CD4-positive, alpha-beta T cell (primary cell): ENCODE measurements around the gene IGFBP5. TPM values are rescaled to one million over a fixed set of nuclear protein-coding genes. Genes with fewer than 3 reads are reported as not detected.

Experiments used
- ATAC-seq: fragments of 200-7000 bp; cut with Tn5 transposase; one replicate; pipeline ENCODE4 v1.10.0; 2022; ENCODE audit warnings: mild to moderate bottlenecking; ENCODE audit not compliant: poor library complexity
- CTCF ChIA-PET: fragments of 350-600 bp; sonication (Branson Sonifier 250); formaldehyde crosslinking; loops from one replicate; lab custom pipeline; 2021; ENCODE audit warnings: antibody characterized with exemption, inconsistent platforms; lab: Charles Lee
- POLR2A ChIA-PET: fragments of 350-600 bp; sonication (Branson Sonifier 250); formaldehyde crosslinking; loops from one replicate; lab custom pipeline; 2021; ENCODE audit warnings: antibody characterized with exemption, inconsistent platforms; lab: Charles Lee
- DNase-seq, 14 experiments: peaks; one replicate each; pipeline ENCODE4 v3.0.0-alpha.2; 2013 to 2020; ENCODE audit warnings: mixed read lengths in 2 of 14
- H3K27ac ChIP-seq, 2 donors: one replicate each; pipeline versions ENCODE4 v1.5.1 to v1.7.0; 2013; ENCODE audit warnings: low read length in 2 of 2, low read depth in 1 of 2, mild to moderate bottlenecking in 1 of 2
- H3K27me3 ChIP-seq, 2 experiments: 1 replicate in 1 of 2; 2 replicates in 1 of 2; pipeline versions ENCODE4 v1.6.1 to v1.7.0; 2013; ENCODE audit warnings: low read length in 2 of 2, control low read depth in 1 of 2, mild to moderate bottlenecking in 1 of 2, moderate library complexity in 1 of 2; ENCODE audit not compliant: insufficient read depth in 2 of 2, control insufficient read depth in 1 of 2
- H3K36me3 ChIP-seq: one replicate; pipeline ENCODE4 v1.6.1; 2013; ENCODE audit warnings: low read length, control low read depth; ENCODE audit not compliant: insufficient read depth
- H3K4me1 ChIP-seq: one replicate; pipeline ENCODE4 v1.6.1; 2013; ENCODE audit warnings: low read length, control low read depth; ENCODE audit not compliant: insufficient read depth
- H3K4me3 ChIP-seq: one replicate; pipeline ENCODE4 v1.5.1; 2013; ENCODE audit warnings: mild to moderate bottlenecking, low read length, moderate library complexity
- H3K9me3 ChIP-seq, 2 experiments: 1 replicate in 1 of 2; 2 replicates in 1 of 2; pipeline versions ENCODE4 v1.6.1 to v1.7.0; 2013; ENCODE audit warnings: low read length in 2 of 2, mild to moderate bottlenecking in 2 of 2, control low read depth in 1 of 2, moderate library complexity in 1 of 2; ENCODE audit not compliant: control insufficient read depth in 1 of 2, insufficient read depth in 1 of 2
- H3K27ac Mint-ChIP-seq: one replicate; pipeline ENCODE4 v1.8.0; 2020; ENCODE audit warnings: mixed read lengths
- H3K27me3 Mint-ChIP-seq: one replicate; pipeline ENCODE4 v1.8.0; 2021; ENCODE audit warnings: mixed read lengths
- H3K36me3 Mint-ChIP-seq: one replicate; pipeline ENCODE4 v1.8.0; 2021; ENCODE audit warnings: low read depth, mixed read lengths
- H3K4me1 Mint-ChIP-seq: one replicate; pipeline ENCODE4 v1.8.0; 2021; ENCODE audit warnings: low read depth, mixed read lengths
- H3K4me3 Mint-ChIP-seq: one replicate; pipeline ENCODE4 v1.8.0; 2020; ENCODE audit warnings: mild to moderate bottlenecking, mixed read lengths
- H3K9me3 Mint-ChIP-seq: one replicate; pipeline ENCODE4 v1.8.0; 2020; ENCODE audit warnings: mixed read lengths
- intact Hi-C, 2 experiments: fragments of 100-400 bp; cut with DNase I in 1 of 2; cut with micrococcal nuclease in 1 of 2; formaldehyde crosslinking; loops; one replicate each; pipeline versions ENCODE4 v1.15.1 to v1.9.0; 2023 to 2025; cut with DNase I, micrococcal nuclease
- total RNA-seq, 174 experiments: library from RNA in 2 of 174; stranded (reverse) in 2 of 174; gene quantifications; one replicate each; pipeline ENCODE4 v1.2.3 and lab custom pipeline; 2021 to 2026
- TF ChIP-seq, protein P1 (sequence below): fragments of 200-600 bp; IDR thresholded peaks from one replicate; pipeline ENCODE4 v1.8.0; 2022; ENCODE audit warnings: antibody characterized with exemption, mild to moderate bottlenecking

Gene IGFBP5
- total RNA-seq, 2 experiments from 2014 or later: not detected

DNA sequence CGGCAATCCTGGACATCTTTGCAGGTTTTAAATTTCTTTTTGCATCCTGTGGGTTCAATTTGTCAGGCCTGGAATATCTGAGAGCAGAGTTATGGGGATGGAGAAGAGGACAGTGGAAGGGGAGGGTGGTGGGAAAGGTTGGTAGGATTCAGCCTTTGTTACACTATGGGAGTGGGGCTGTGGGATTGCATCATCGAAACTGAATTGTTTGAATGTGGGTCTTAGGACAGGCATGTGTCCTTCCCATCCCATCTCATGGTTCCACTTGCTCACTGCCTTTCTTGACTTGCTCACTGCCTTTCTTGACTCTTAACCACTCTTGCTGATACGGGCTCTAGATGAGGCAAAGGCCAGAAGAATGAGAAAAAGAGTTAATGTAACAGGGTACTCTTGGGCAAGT lies 49.2 kb downstream of the IGFBP5 start:
- DNase-seq: no peak

GRCh38 chr2:216645636-216645950 lies 49.8 kb downstream of the IGFBP5 start:
- no peaks in the 10 kb centered on the region for H3K9me3 ChIP-seq
- ChIA-PET POLR2A (no interaction called here), CTCF (no interaction called here)
- TF ChIP-seq, protein P1, sequence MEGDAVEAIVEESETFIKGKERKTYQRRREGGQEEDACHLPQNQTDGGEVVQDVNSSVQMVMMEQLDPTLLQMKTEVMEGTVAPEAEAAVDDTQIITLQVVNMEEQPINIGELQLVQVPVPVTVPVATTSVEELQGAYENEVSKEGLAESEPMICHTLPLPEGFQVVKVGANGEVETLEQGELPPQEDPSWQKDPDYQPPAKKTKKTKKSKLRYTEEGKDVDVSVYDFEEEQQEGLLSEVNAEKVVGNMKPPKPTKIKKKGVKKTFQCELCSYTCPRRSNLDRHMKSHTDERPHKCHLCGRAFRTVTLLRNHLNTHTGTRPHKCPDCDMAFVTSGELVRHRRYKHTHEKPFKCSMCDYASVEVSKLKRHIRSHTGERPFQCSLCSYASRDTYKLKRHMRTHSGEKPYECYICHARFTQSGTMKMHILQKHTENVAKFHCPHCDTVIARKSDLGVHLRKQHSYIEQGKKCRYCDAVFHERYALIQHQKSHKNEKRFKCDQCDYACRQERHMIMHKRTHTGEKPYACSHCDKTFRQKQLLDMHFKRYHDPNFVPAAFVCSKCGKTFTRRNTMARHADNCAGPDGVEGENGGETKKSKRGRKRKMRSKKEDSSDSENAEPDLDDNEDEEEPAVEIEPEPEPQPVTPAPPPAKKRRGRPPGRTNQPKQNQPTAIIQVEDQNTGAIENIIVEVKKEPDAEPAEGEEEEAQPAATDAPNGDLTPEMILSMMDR: no peak
- H3K27ac Mint-ChIP-seq: no peak overlapping the region
- DNase-seq (no peak), ATAC-seq (no peak)
- H3K4me3 ChIP-seq: no peak overlapping the region
- H3K4me1 ChIP-seq: no peaks in the 10 kb centered on the region
- H3K27me3 ChIP-seq: no peaks in the 10 kb centered on the region
- no peaks in the 10 kb centered on the region for H3K36me3 Mint-ChIP-seq
- intact Hi-C loops: no loop called here
- H3K4me3 Mint-ChIP-seq: no peak overlapping the region
- H3K4me1 Mint-ChIP-seq: no peaks in the 10 kb centered on the region
- no peaks in the 10 kb centered on the region for H3K9me3 Mint-ChIP-seq
- H3K27ac ChIP-seq: no peak overlapping the region
- no peaks in the 10 kb centered on the region for H3K36me3 ChIP-seq
- H3K27me3 Mint-ChIP-seq: peaks cover 12% of the 10 kb centered on the region

More for the DNA sequence above, 49.2 kb downstream of the IGFBP5 start:
- Mint-ChIP-seq H3K4me3 (no peak overlapping the region), H3K4me1 (no peaks in the 10 kb centered on the region), H3K36me3 (no peaks in the 10 kb centered on the region), H3K27me3 (peaks cover 6% of the 10 kb centered on the region), H3K9me3 (no peaks in the 10 kb centered on the region), H3K27ac (no peak overlapping the region)
- Histone ChIP-seq H3K27ac (no peak overlapping the region), H3K9me3 (no peaks in the 10 kb centered on the region), H3K27me3 (no peaks in the 10 kb centered on the region), H3K4me1 (no peaks in the 10 kb centered on the region), H3K4me3 (no peak overlapping the region), H3K36me3 (no peaks in the 10 kb centered on the region)
- ChIA-PET CTCF (no interaction called here), POLR2A (no interaction called here)
- no peak for ATAC-seq
- TF ChIP-seq, protein P1: no peak
- intact Hi-C loops: no loop called here

- Histone ChIP-seq H3K27ac (no peak overlapping the region), H3K4me1 (no peaks in the 10 kb centered on the region), H3K4me3 (no peak overlapping the region), H3K36me3 (no peaks in the 10 kb centered on the region), H3K9me3 (no peaks in the 10 kb centered on the region), H3K27me3 (peaks cover 0 to under 1% of the 10 kb centered on the region in 2 experiments)
- H3K27ac Mint-ChIP-seq: no peak overlapping the region
- no peaks in the 10 kb centered on the region for H3K9me3 Mint-ChIP-seq
- DNase-seq (no peak), ATAC-seq (no peak)
- H3K27me3 Mint-ChIP-seq: peaks cover 15% of the 10 kb centered on the region
- TF ChIP-seq, protein P1: no peak
- ChIA-PET CTCF (no interaction called here), POLR2A (no interaction called here)
- intact Hi-C loops: no loop called here
- H3K36me3 Mint-ChIP-seq: no peaks in the 10 kb centered on the region
- H3K4me1 Mint-ChIP-seq: no peaks in the 10 kb centered on the region
- no peak overlapping the region for H3K4me3 Mint-ChIP-seq
These were observed 50.3 kb downstream of the IGFBP5 start for GRCh38 chr2:216644842-216645635.
